M059J (cell line): ENCODE data around the gene FEM1B. TPM values are rescaled to one million over a fixed set of nuclear protein-coding genes. Genes with fewer than 3 reads are reported as not detected.
"Not testable (repeated sequence)": the region's sequence is repeated elsewhere in the genome, so short reads cannot be mapped to it uniquely, and the experiment has no call there.

ENCODE experiments used
- DNase-seq: peaks from one replicate; pipeline ENCODE4 v3.0.0-alpha.2; 2012; ENCODE audit warnings: low read depth
- total RNA-seq: library from RNA; depleted of rRNA; stranded (reverse); fragments of >200 nt; shearing (Covaris generic); gene quantifications from 2 replicates; pipeline ENCODE4 v1.2.3, GENCODE V29; 2014; rRNA removed

FEM1B gene
- total RNA-seq, result 18.1 and 26.0 TPM in 2 replicates

DNA sequence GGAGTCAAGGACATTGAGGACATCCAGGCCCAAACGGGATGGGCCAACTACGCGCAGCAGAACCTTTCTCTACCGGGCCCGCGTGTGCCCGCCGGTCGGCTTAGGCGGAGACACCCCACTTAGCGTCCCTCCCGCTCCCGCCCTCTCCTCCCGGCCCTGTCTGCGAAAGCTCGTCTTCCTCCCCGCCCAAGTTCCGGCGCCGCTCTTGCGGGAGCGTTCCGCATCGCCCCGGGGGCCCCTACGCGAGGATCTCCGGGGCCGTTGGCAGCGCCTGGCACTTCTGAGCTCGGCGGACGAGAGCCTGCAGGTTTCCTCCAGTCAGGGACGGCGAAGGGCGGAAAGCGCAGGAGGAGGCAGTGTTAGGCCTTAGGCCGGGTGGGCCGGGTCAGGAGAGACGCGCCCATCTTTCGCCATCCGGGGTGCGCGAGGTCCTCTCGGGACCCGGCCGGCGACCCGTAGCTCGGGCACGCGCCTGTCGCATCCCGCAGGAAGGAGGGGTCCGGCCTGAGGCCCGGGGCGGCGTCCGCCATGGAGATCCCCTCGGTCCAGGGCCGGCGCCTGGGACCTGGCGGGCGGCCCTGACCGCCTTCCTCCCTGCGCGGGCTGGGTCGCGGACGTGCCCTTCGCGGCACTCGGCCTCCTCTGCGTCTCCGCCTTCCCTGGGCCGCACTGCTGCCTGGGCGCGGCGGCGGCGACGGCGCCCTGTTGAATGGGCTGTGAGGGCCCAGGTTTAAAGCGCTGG lies at the start of gene FEM1B:
Gene FEM1B (plus strand): TSS at position 143 of the 742 bp plus-strand sequence. CDS start 673 bp downstream, outside the sequence.
- DNase-seq, result peak; percentile 85

DNA sequence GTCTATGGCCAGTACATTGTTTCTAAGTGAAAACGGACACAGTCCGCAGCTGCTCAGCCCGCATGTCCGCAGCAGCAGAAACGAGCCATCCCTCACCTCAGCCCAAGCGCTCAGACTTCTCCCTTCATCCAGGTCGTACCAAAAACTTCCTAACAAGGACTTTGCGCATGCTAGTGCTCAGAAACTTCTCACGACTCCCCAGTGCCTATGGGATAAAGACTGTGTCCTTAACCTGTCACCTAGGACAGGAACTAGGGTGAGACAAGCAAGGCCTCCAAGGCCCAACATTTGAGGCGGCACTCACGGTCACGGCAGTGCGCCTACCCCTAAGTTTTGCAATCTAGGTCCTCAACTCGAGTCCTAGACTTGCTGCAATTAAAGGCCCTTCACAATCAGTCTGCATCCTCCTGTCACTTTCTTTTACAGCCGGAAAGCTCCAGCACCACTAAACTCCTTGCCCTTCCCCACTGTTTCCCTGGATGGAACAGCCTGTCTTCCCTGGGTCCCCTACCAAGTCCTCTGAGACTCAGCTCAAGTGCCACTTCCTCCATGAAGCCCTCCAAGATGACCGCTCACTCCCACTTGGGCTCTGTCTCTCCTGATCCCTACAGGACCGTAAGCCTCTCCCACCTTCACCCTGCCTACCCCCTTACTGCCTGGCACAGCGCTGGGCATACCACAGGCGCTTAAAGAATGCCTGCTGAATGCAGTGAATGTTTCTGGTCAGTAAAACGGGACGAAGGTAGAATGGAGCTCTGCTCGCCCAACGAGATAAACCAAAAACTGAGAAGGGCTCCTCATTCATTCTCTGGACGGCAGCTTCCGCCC lies 49.2 kb upstream of the FEM1B start:
- DNase-seq, result no peak

DNA sequence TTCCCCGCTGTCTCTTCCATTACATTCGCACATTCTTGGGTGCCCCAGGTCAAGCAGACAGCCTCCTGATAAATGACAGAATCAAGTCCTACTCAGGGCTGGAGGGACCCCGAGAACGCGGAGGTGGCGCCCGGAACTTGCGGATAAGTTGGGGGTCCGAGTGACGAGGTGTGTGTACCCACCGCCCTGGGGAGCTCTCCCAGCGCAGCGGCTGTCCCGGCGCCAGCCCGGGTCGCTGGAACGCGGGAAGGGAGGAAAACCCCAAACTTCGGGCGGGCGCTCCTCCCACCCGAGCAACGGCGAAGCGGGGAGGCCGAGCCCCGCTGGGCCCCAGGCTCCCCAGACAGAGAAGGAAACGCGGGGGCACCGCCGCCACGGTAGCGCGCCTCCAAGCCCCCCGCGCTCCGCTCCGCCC lies 48.6 kb upstream of the FEM1B start:
- peak; percentile 38 for DNase-seq

DNA sequence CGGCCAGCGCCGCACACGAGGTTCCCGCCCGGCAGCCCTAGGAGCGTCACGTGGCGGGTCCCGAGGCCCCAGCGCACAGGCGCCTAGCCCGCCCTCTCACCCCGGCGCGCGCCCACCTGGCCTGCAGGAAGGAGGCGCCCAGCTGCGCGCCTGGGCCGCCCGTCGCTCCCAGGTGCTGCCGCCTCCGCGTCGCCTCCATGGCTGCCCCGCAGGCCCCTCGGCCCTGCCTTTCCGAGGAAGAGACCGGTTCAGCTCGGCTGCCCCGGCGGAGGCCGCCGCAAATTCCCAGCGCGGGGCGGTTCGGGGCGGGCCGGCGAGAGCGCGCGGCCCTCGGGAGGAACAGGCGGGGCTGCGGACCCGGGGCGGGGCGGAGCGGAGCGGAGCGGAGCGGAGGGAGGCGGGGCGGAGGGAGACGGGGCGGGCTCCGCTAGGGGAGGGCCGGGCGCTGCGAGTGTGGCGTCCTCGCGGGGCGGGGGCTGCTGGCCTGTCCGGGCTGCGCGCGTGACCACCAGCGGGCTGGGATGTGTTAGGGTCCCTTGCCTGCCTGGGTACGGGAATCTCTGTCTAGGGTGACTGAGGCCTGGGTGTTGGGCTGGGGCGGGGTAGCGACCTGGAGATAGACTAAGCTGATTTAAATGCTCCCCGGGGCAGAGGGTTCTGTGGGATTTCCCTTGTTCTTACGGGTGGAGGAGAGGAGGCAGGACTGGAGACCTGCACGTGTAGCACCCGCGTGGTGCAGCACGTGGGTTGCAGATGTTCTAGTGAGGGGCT lies 48.0 kb upstream of the FEM1B start, which contains the start of gene CLN6:
Gene CLN6 (minus strand): TSS at position 343 of the 771 bp plus-strand sequence. CDS start 144 bp downstream, at position 199.
- peak; percentile 72 for DNase-seq

DNA sequence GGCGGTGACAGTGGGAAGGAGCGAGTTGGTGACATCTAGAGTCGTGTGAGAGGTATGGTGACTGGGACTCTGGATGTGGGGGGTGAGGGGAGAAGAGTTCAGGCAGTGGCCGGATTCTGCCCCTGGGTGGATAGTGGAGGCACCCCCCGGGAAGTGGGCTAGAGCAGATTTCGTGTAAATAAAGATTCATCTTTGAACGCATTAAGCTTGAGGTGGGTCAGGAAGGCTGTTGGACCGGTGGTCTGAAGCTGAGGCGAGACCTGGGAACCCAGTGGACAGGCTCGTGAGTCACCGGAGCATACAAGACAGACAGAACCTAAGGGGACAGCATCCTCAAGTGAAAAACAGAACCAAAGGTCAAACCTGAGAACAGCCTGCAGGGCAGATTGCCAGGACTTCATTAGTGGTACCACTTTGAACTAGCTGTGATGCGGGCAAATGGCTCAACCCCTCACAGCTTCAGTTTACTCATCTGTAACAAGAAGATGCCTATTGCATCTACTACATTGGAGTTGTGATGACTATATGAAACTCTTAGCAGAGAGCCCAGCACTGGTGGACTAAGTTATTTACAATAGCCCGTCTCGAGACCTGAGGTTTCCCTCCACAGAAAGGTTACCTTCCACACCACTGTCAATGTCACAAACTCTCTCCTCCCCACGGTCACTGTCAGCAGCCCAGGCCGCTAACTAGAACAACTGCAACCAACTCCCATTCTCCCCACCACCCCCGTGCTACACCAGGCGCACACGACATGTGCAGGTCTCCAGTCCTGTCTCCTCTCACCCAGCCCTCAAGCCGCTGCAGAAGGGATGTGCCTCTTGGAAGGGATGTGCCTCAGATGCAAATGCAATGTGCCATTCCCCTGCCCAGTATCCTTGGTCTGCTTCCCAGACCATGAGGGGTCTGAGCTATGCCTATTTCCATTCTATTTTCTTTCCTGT lies 47.1 kb upstream of the FEM1B start:
- peak; percentile 26 for DNase-seq

DNA sequence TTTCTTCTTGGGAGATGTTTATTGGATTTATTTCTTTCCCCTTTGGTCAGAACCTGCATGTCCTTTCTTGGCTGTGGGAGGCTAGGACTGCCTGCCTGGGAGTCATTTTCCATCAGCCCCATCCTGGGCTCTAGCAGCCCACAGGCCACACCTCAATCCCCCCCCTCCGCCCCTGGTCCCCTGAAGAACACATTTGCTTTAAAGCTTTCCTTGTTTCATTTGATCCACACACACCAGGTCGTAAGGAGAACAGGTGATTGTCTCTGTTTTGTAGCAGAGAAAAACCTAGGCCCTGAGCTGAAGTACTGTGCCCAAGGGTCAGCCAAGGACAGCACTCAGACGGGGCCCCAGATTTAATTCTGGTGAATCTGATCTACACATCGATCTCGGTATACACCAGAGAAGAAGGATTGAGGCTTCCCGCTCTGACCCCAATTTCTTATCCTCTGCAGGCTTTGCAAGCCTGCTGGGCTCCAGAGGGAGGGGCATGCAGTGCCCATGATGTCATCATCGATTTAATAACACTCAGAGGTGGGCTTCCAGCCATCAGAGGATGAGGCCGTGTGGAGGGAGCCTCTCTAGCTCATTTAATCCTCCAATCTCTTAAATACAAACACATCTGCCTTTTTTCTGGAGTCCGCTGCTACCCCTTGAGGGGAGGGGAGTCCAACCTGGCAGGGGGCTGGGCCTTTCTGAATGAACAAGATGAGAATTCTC lies 46.3 kb upstream of the FEM1B start:
- DNase-seq, result no peak

DNA sequence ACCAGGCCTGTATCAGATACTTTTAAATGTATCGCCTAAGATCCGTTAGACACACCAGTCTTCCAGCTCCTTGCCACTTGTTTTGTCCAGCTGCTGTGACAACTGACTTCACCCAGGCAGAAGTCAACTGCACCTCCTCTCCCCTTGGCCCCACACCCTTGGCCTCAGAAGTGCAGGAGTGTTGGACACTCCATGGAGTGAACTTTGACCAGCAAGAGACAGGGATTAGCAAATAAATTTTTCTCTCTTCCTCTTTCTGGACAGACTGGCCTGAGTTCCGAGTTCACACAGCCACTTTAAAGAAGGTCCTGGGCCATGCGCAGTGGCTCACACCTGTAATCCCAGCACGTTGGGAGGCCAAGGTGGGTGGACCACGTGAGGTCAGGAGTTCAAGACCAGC lies 45.1 kb upstream of the FEM1B start:
- DNase-seq, result no peak

DNA sequence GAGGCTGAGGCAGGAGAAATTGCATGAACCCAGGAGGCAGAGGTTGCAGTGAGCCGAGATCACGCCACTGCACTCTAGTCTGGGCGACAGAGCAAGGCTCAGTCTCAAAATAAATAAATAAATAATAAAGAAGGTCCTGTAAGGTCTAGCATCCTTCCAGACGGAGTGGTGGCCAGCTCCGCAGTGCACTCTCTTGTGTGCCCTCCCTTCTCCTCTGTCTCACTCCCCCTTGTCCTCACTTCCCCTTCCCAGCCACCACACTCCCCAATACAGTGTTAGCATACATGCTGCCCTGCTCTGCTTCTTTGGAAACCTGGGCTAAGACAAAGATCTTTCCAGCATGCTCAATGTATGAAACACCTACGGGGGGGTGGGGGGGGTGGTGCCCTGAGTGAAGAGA lies 44.6 kb upstream of the FEM1B start:
- DNase-seq, result no peak

DNA sequence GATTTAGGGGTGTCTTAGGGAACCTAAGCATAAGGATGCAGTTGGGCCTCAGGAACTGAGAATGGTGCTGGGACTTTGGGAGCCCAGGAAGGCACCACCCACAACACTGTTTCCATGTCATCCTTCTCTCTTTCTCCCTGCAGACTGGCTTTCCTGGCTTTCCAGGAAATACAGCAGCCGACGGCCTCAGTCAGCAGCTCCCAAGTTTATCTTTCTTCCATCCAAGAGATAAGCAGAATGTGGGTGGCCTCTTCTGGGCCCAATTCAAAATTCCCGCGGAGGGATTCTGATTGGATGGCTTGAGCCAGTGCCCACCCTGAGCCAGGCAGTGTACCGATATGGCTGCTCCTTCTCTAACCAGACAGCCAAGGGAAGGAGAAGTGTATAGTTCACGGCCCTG lies 43.5 kb upstream of the FEM1B start:
- DNase-seq, result no peak

DNA sequence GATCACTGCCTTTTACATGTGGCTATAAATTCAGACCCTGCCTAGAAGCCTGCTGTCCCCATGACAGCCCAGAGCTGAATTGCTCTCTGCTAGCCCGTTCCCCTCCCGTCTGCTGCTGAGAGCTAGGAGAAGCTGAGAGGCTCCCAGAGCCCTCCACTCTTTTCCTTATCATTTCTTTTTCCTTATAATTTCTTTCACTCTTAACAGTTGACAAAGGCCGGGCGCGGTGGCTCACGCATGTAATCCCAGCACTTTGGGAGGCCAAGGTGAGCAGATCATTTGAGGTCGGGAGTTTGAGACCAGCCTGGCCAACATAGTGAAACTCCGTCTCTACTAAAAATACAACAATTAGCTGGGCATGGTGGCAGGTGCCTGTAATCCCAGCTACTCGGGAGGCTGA lies 43.0 kb upstream of the FEM1B start:
- DNase-seq, result not testable (repeated sequence)

DNA sequence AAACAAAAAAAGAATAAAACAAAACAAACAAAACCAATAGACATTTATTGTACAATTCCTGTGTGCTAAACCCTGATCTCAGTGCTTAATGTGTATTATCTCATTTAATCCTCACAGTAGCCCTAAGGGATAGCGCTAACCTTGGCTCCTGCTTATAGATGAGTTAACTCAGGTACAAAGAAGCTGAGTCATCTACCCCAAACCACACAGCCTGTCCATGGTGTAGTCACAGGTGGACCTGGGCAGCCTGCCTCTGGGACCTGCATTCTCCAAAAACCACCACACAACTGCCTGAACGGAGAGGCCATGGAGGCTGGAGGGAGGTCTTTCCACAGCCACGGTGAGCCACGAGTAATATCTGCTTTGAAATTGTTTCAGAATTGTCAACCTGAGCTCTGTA lies 42.5 kb upstream of the FEM1B start:
- DNase-seq, result peak; percentile 32

DNA sequence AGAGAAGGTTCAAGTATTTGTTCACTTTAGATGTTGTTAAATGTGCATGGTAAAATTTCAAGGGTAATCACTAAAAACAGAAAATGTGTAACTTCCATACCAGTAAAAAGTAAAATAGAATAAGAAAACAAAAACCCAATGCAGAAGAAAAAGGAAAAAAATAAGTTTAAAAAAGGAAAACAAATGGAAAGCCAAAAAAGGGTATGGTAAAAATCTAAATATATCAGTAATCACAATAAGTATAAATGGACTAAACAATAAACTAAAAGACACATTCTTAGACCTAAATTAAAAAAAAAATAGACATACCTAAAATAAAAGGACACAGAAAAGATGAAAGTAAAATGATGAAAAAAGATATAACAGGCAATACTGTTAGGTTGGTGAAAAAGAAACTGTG lies 38.5 kb upstream of the FEM1B start:
- DNase-seq, result no peak

DNA sequence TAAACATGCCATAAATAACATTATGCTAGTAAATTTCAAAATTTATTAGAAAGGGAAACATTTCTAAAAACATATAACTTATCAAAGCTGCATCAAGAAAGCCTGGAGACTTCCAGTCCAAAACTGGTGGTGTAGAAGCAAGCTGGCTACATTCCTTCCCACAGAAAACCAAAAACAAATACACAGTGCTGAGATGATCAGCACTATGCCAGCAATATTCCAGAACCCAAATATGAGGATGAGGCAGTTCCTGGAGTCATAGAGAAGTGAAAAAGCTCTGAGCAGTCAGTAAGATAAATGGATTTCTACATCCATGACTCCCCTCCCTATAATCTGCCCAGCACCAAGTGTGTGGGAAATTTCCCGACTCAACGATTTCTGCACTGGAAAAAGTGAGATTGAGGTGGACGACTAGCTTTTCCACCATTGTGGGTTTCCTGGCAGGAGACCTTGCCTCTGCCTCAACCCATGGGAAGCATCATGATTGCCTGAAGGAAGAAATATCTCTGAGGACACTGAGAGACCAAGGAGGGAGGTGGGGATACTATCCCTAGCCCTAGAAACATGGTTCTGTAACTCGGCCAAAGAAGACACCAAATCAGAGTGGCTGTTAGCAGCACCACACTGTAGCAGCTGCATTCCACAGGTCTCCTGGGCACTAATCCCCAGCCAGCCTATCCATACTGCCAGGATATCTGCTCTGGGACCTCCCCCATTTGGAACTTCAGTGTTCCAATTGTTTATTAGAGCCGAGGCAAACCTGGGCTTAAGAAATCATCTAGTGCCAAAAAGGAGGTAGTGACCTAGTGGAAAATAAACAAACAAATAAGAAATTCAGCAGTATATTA lies 36.2 kb upstream of the FEM1B start:
- no peak for DNase-seq

DNA sequence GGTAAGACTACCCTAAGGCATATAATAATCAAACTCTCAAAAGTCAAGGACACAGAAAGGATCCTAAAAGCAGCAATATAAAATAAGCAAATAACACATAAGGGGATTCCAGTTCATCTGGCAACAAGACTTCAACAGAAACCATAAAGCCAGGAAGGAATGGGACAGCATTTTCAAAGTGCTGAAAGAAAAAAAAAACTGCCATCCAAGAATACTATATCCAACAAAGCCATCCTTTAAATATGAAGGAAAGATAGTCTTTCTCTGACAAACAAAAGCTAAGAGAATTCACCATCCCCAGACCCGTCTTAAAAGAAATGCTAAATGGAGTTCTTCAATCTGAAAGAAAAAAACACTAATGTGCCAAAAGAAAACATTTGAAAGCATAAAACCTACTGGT lies 33.3 kb upstream of the FEM1B start:
- DNase-seq, result no peak

DNA sequence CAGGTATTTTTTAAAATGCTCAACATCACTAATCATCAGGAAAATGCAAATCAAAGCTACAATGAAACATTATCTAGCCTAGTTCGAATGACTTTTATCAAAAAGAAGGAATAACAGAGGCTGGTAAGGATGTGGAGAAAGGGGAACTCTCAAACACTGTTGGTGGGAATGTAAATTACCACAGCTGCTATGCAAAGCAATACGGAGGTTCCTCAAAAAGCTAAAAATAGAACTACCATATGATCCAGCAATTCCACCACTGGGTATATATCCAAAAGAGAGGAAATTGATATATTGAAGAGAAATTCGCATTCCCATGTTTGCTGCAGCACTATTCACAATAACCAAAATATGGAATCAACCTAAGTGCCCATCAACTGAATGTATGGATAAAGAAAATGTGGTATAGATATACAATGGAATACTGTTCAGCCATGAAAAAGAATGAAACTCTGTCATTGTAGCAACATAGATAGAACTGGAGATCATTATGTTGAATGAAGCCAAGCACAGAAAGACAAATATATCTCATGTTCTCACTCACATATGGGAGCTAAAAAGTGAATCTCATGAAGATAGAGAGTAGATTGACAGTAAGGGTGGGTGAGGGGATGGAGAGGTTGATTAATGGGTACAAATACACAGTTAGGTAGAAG lies 28.4 kb upstream of the FEM1B start:
- DNase-seq, result no peak

DNA sequence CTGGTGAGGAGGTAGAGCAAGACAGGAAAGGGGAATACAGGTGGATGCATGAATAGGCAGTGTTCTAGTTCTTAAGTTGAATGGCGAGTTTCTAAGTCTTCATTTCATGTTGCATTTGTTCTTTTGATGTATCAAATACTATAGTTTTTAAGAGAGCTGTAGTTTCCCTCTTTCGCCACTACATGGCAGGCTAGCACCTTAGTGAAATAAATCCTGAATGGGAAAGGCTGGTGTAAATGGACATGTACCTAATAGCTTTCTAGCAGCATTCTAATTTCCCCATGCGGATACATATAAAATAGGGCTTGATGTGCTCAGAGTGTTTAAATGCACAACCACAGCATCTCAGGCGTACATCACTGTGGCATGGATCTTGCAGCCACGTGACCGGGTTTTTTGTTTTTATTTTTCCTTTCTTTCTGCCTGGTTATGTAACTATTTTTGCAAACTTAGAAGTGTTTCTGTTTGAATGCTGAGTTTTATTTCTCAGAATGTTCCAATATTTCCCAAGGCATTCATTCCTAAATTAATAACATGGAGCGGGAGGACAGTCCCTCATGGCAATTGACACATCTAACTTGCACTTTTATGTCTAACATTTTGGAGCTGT lies 24.5 kb upstream of the FEM1B start:
- peak; percentile 78 for DNase-seq

DNA sequence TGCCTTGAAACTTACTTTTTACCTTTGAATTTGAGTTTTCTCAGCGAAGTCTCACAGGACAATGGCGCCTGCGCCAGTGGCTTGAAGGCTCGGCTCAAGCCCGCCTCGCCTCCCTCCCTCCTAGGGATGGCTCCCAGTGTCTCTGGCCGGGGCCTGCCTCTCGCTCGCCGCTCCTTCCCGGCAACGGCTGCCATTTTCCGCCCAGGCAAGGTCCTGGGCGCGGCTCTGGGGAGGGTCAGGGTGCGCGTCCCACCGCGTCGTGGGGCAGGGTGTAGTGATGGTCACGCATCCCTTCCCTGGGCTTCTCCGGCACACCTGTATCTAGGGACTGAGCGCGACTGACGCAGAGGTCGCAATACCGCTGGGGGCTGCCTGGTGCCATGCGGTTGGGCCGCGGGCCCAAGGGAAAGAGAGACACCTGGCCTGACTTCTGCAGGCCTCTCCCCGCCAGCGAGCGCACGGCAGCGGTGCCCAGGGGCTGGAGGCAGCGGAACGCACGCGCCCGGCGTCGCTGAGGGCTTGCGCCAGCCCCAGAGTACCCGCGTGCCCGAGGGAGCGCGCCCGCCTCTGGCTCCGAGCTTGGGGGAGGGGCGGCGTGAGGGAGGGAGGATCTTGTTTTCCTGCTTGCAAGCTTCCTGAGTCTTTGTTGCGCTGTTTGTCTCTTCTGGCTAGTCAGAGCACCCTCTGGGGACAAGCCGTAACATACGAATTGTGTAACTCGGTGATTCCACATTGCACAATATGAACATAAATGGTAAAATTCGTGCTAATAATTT lies 20.7 kb upstream of the FEM1B start:
- DNase-seq, result peak; percentile 79

DNA sequence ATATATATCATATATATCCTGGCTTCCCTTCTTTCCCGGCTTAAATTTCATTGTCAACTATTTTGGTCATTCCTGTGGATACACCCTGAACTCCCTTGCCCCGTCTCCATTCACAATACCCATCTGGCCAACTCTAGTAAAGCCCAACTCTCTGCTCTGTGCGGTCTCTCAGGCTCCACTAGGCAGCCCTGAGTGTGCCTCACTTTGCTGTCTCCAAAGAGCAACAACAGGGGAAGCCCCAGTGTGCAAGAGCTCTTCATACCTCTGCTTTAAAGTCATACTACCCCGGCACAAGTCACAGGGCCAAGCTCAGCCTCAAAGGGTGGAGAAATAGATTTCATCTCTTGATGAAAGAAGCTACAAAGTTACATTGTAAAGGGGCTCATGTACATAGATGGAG lies 18.9 kb upstream of the FEM1B start:
- DNase-seq, result peak; percentile 42
